Colonic mucosa (tissue), 4 donors: ENCODE measurements around the gene CLN6. TPM values are rescaled to one million over a fixed set of nuclear protein-coding genes. Genes with fewer than 3 reads are reported as not detected.

Experiments used
- DNase-seq: peaks from one replicate; pipeline ENCODE4 v3.0.0-alpha.2; 2020
- H3K27ac ChIP-seq: fragments of 200-600 bp; one replicate; pipeline ENCODE4 v1.8.0; 2021
- H3K27me3 ChIP-seq: fragments of 200-600 bp; one replicate; pipeline ENCODE4 v1.8.0; 2021
- H3K36me3 ChIP-seq: fragments of 200-600 bp; one replicate; pipeline ENCODE4 v1.8.0; 2021
- H3K4me1 ChIP-seq: fragments of 200-600 bp; one replicate; pipeline ENCODE4 v1.8.0; 2021; ENCODE audit warnings: mild to moderate bottlenecking
- H3K4me3 ChIP-seq: fragments of 200-600 bp; one replicate; pipeline ENCODE4 v1.8.0; 2021
- H3K9ac ChIP-seq, 2 donors: one replicate each; pipeline ENCODE4 v1.7.0; 2013; ENCODE audit warnings: control low read depth in 2 of 2, low read depth in 2 of 2, low read length in 2 of 2
- H3K9me3 ChIP-seq: fragments of 200-600 bp; one replicate; pipeline ENCODE4 v1.8.0; 2021
- CTCF ChIP-seq: fragments of 200-600 bp; IDR thresholded peaks from one replicate; pipeline ENCODE4 v1.8.0; 2022; ENCODE audit warnings: antibody characterized with exemption, mild to moderate bottlenecking
- intact Hi-C: fragments of 100-400 bp; cut with DNase I; formaldehyde crosslinking; loops from one replicate; pipeline ENCODE4 v1.14.1; 2022
- total RNA-seq, 2 donors: library from RNA; stranded (reverse); fragmentation: NEBNext Ultra II Directional in 1 of 2; extraction: Animal tissue kit (Norgen Biotek cat#: 25700) in 1 of 2; gene quantifications; one replicate each; pipeline ENCODE4 v1.2.1, GENCODE V29; 2021
- donor health status: healthy.
- donor health status: DM: no; HTN: no; CAD: no.
- donor health status: DM: no; HTN: no; CAD: no.

The CLN6 gene
- total RNA-seq, 2 donors from 2014 or later, result 18.9 to 55.8 TPM

- TF ChIP-seq CTCF, result no peak
- peaks cover 12% of the 10 kb centered on the region for H3K4me1 ChIP-seq
- H3K36me3 ChIP-seq, result no peaks in the 10 kb centered on the region
- intact Hi-C loops, result no loop called here
- no peaks in the 10 kb centered on the region for H3K9me3 ChIP-seq
- DNase-seq, result no peak
- H3K9ac ChIP-seq, result peak overlapping the region in 1 of 2 donors; percentile 95
- H3K27ac ChIP-seq, result peak overlapping the region; percentile 96
- H3K27me3 ChIP-seq, result no peaks in the 10 kb centered on the region
- H3K4me3 ChIP-seq, result no peak overlapping the region
Observed at GRCh38 chr15:68206711-68207151, 22.8 kb downstream of the CLN6 start.

GRCh38 chr15:68205954-68206539 is 23.5 kb downstream of the CLN6 start:
- Histone ChIP-seq H3K27ac (peak overlapping the region; percentile 96), H3K4me1 (peaks cover 15% of the 10 kb centered on the region), H3K27me3 (no peaks in the 10 kb centered on the region), H3K9ac (peak overlapping the region; percentile 64 to 95), H3K4me3 (peak overlapping the region; percentile 36), H3K36me3 (no peaks in the 10 kb centered on the region), H3K9me3 (no peaks in the 10 kb centered on the region)
- no peak for TF ChIP-seq CTCF
- peak; percentile 95 for DNase-seq
- intact Hi-C loops, result no loop called here

- intact Hi-C loops, result no loop called here
- Histone ChIP-seq H3K27ac (peak overlapping the region; percentile 96), H3K4me1 (peaks cover 15% of the 10 kb centered on the region), H3K9me3 (no peaks in the 10 kb centered on the region), H3K36me3 (no peaks in the 10 kb centered on the region), H3K4me3 (peak overlapping the region; percentile 36), H3K9ac (peak overlapping the region; percentile 64 to 95), H3K27me3 (no peaks in the 10 kb centered on the region)
- TF ChIP-seq CTCF, result no peak
- no peak for DNase-seq
Observed at GRCh38 chr15:68205558-68205944, 24.0 kb downstream of the CLN6 start.

GRCh38 chr15:68204776-68205557 is 24.6 kb downstream of the CLN6 start, which contains the start of gene CALML4:
Gene CALML4 (minus strand): TSS chr15:68205332. CDS start chr15:68205247, 85 bp downstream.
- H3K4me3 ChIP-seq, result peak within 1 kb of the TSS; percentile 36
- no peaks in the 10 kb centered on the region for H3K36me3 ChIP-seq
- intact Hi-C loops, result no loop called here
- H3K9ac ChIP-seq, result peak within 1 kb of the TSS; percentile 64 to 95
- peaks cover 16% of the 10 kb centered on the region for H3K4me1 ChIP-seq
- peak within 1 kb of the TSS; percentile 96 for H3K27ac ChIP-seq
- no peaks in the 10 kb centered on the region for H3K27me3 ChIP-seq
- no peaks in the 10 kb centered on the region for H3K9me3 ChIP-seq
- no peak for TF ChIP-seq CTCF
- DNase-seq, result peak; percentile 95

- peak overlapping the region; percentile 36 for H3K4me3 ChIP-seq
- no peaks in the 10 kb centered on the region for H3K27me3 ChIP-seq
- no peaks in the 10 kb centered on the region for H3K9me3 ChIP-seq
- no peaks in the 10 kb centered on the region for H3K36me3 ChIP-seq
- intact Hi-C loops, result no loop called here
- peak overlapping the region; percentile 64 to 95 for H3K9ac ChIP-seq
- TF ChIP-seq CTCF, result no peak
- peak overlapping the region; percentile 96 for H3K27ac ChIP-seq
- H3K4me1 ChIP-seq, result peaks cover 16% of the 10 kb centered on the region
- DNase-seq, result no peak
Observed at GRCh38 chr15:68204361-68204760, 25.2 kb downstream of the CLN6 start.
